Ishikawa (cell line): ENCODE data around the gene MYO5B.

Experiments used
- EP300 ChIP-seq: IDR thresholded peaks from 2 replicates; pipeline ENCODE4 v1.6.1; 2012; ENCODE audit warnings: borderline replicate concordance
- FOXM1 ChIP-seq: IDR thresholded peaks from 2 replicates; pipeline ENCODE4 v1.6.1; 2012; ENCODE audit warnings: low read depth, borderline replicate concordance
- REST ChIP-seq: IDR thresholded peaks from 2 replicates; pipeline ENCODE4 v1.6.1; 2012; ENCODE audit warnings: low read depth, mild to moderate bottlenecking
- TAF1 ChIP-seq: IDR thresholded peaks from 2 replicates; pipeline ENCODE4 v1.6.1; 2012; ENCODE audit warnings: low read depth, mild to moderate bottlenecking
- TCF12 ChIP-seq: IDR thresholded peaks from 2 replicates; pipeline ENCODE4 v1.6.1; 2012; ENCODE audit warnings: low read depth
- YY1 ChIP-seq: IDR thresholded peaks from 2 replicates; pipeline ENCODE4 v1.6.1; 2012; ENCODE audit warnings: low read depth

- TF ChIP-seq EP300 = no peak
- TF ChIP-seq YY1 = no peak
- no peak for TF ChIP-seq TAF1
- no peak for TF ChIP-seq REST
- TF ChIP-seq TCF12 = no peak
- no peak for TF ChIP-seq FOXM1
Measured at GRCh38 chr18:50199921-50200320, 5.0 kb upstream of the MYO5B start.
